Measurements from ENCODE around the gene NPM1. TPM values are rescaled to one million over a fixed set of nuclear protein-coding genes. Genes with fewer than 3 reads are reported as not detected.
"Not testable (repeated sequence)": the region's sequence is repeated elsewhere in the genome, so short reads cannot be mapped to it uniquely, and the experiment has no call there.

The NPM1 gene
- total and polyA plus RNA-seq, 2 of the 13 experiments (the other 11 are each of a cell fraction or from before 2014, with no cell fraction given) = 2,047 to 3,353 TPM

- H3K9me3 ChIP-seq (ENCODE audit: low read length); H2AFZ ChIP-seq (ENCODE audit: low read length); in situ Hi-C loops (cut with HindIII; ENCODE audit: extremely low pct_ligation_motif_present, low pct_unique_long_range_greater_than_20kb); CTCF ChIA-PET (ENCODE audit: low intra/inter-chr PET ratio, low total read pairs); H3K36me3 ChIP-seq (replicated peaks in 1 of 2; ENCODE audit: control insufficient read depth in 1 of 2, insufficient read depth in 2 of 2, low read length in 2 of 2); intact Hi-C loops (cut with micrococcal nuclease; ENCODE audit: unreplicated experiment); BruUV-seq (replicated peaks); POLR2A ChIA-PET; H3K4me1 ChIP-seq (ENCODE audit: insufficient read depth, low read length); H3K9ac ChIP-seq (ENCODE audit: insufficient read depth, low read depth, low read length); H3K27me3 ChIP-seq (ENCODE audit: control insufficient read depth in 1 of 2, insufficient read depth in 2 of 2, low read length in 2 of 2); H3K4me2 ChIP-seq (ENCODE audit: low read depth, low read length); H3K4me3 ChIP-seq (replicated peaks in 1 of 3; ENCODE audit: insufficient read depth in 1 of 3, low read depth in 2 of 3, low read length in 3 of 3); H4K20me1 ChIP-seq (ENCODE audit: insufficient read depth, low read length); H3K27ac ChIP-seq (ENCODE audit: extremely low read length, insufficient read depth, low read length); DNase-seq (ENCODE audit: low spot score); FAIRE-seq; H3K79me2 ChIP-seq (ENCODE audit: insufficient read depth, low read length): not testable (repeated sequence)
- TF ChIP-seq CTCF (CRISPR knock-in tag; IDR thresholded peaks at IDR 0.05) = peak; percentile 36
- 14% methylated on average over 10 of the region's 10 CpGs for WGBS (ENCODE audit: low lambda C conversion rate)
- peak; percentile 68 for ATAC-seq
Observed at GRCh38 chr5:171370881-171371280, 16.8 kb upstream of the NPM1 start.

GRCh38 chr5:171371326-171371725 is 16.3 kb upstream of the NPM1 start:
- no peak for TF ChIP-seq BCL6 (CRISPR knock-in tag; IDR thresholded peaks at IDR 0.05)
- TF ChIP-seq, protein P1, sequence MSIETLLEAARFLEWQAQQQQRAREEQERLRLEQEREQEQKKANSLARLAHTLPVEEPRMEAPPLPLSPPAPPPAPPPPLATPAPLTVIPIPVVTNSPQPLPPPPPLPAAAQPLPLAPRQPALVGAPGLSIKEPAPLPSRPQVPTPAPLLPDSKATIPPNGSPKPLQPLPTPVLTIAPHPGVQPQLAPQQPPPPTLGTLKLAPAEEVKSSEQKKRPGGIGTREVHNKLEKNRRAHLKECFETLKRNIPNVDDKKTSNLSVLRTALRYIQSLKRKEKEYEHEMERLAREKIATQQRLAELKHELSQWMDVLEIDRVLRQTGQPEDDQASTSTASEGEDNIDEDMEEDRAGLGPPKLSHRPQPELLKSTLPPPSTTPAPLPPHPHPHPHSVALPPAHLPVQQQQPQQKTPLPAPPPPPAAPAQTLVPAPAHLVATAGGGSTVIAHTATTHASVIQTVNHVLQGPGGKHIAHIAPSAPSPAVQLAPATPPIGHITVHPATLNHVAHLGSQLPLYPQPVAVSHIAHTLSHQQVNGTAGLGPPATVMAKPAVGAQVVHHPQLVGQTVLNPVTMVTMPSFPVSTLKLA (IDR thresholded peaks at IDR 0.05) = peak; percentile 45
- DNase-seq (ENCODE audit: low spot score) (no peak), FAIRE-seq (no peak), ATAC-seq (peak; percentile 31; the same call in 2 of the 3 replicates)
- intact Hi-C loops (cut with micrococcal nuclease; ENCODE audit: unreplicated experiment) (no loop called here), in situ Hi-C loops (cut with HindIII; ENCODE audit: extremely low pct_ligation_motif_present, low pct_unique_long_range_greater_than_20kb) (no loop called here)
- no peak overlapping the region for H3K4me2 ChIP-seq (ENCODE audit: low read depth, low read length)
- WGBS (ENCODE audit: low lambda C conversion rate) = 63% methylated on average over 7 of the region's 13 CpGs
- no peaks in the 10 kb centered on the region for H4K20me1 ChIP-seq (ENCODE audit: insufficient read depth, low read length)
- no peaks in the 10 kb centered on the region for H3K36me3 ChIP-seq (replicated peaks in 1 of 2; ENCODE audit: control insufficient read depth in 1 of 2, insufficient read depth in 2 of 2, low read length in 2 of 2)
- H3K27ac ChIP-seq (ENCODE audit: extremely low read length, insufficient read depth, low read length) = no peak overlapping the region
- ChIA-PET POLR2A (no interaction called here), CTCF (ENCODE audit: low intra/inter-chr PET ratio, low total read pairs) (no interaction called here)
- no peak overlapping the region for H3K4me3 ChIP-seq (replicated peaks in 1 of 3; ENCODE audit: insufficient read depth in 1 of 3, low read depth in 2 of 3, low read length in 3 of 3)
- peaks cover 0 to 4% of the 10 kb centered on the region in 2 experiments; a peak in 2 of 5 replicates for H3K27me3 ChIP-seq (ENCODE audit: control insufficient read depth in 1 of 2, insufficient read depth in 2 of 2, low read length in 2 of 2)
- no peaks in the 10 kb centered on the region for H3K4me1 ChIP-seq (ENCODE audit: insufficient read depth, low read length)
- H3K9me3 ChIP-seq (ENCODE audit: low read length) = no peaks in the 10 kb centered on the region
- no peak overlapping the region for H2AFZ ChIP-seq (ENCODE audit: low read length)
- H3K79me2 ChIP-seq (ENCODE audit: insufficient read depth, low read length) = no peaks in the 10 kb centered on the region
- no peak overlapping the region for H3K9ac ChIP-seq (ENCODE audit: insufficient read depth, low read depth, low read length)
- no TSS peak for BruUV-seq (replicated peaks)

Measured in HepG2 (cell line).